ENCODE data around the gene PCDHA13. TPM values are rescaled to one million over a fixed set of nuclear protein-coding genes. Genes with fewer than 3 reads are reported as not detected.

Gene PCDHA13
- total RNA-seq, 4 donors from 2014 or later, result 0.38 to 0.47 TPM; not detected in 2

- H3K9me3 ChIP-seq, result peaks cover 33% of the 10 kb centered on the region
- no peaks in the 10 kb centered on the region for H3K36me3 ChIP-seq
- no peak for DNase-seq (ENCODE audit: low spot score in 2 of 2)
- no peak for TF ChIP-seq POLR2A (IDR thresholded peaks at IDR 0.05)
- TF ChIP-seq POLR2AphosphoS5 (IDR thresholded peaks at IDR 0.05), result no peak
- no peak for TF ChIP-seq CTCF (IDR thresholded peaks at IDR 0.05)
- no peak for TF ChIP-seq EP300 (IDR thresholded peaks at IDR 0.05)
- no peaks in the 10 kb centered on the region for H3K4me1 ChIP-seq
- no peak overlapping the region for H3K27ac ChIP-seq
- no peak overlapping the region for H3K4me3 ChIP-seq
- H3K27me3 ChIP-seq, result peaks cover 14% of the 10 kb centered on the region
- 65% methylated on average over 2 of the region's 22 CpGs for WGBS
Measured at GRCh38 chr5:140857987-140858240, 24.0 kb upstream of the PCDHA13 start.

GRCh38 chr5:140862441-140863295 lies 19.3 kb upstream of the PCDHA13 start:
- Histone ChIP-seq H3K27me3 (peaks cover 6% of the 10 kb centered on the region), H3K36me3 (no peaks in the 10 kb centered on the region), H3K4me1 (no peaks in the 10 kb centered on the region), H3K27ac (no peak overlapping the region), H3K9me3 (peaks cover 25% of the 10 kb centered on the region), H3K4me3 (no peak overlapping the region)
- DNase-seq (ENCODE audit: low spot score in 2 of 2), result no peak
- 45% methylated on average over 29 of the region's 76 CpGs for WGBS
- TF ChIP-seq EP300 (IDR thresholded peaks at IDR 0.05), result no peak
- no peak for TF ChIP-seq CTCF (IDR thresholded peaks at IDR 0.05)
- TF ChIP-seq POLR2AphosphoS5 (IDR thresholded peaks at IDR 0.05), result no peak

- Histone ChIP-seq H3K9me3 (peaks cover 19% of the 10 kb centered on the region), H3K36me3 (no peaks in the 10 kb centered on the region), H3K27ac (no peak within 1 kb of the TSS), H3K4me3 (no peak within 1 kb of the TSS), H3K27me3 (no peaks in the 10 kb centered on the region), H3K4me1 (no peaks in the 10 kb centered on the region)
- TF ChIP-seq POLR2A (IDR thresholded peaks at IDR 0.05) (no peak), EP300 (IDR thresholded peaks at IDR 0.05) (no peak), CTCF (IDR thresholded peaks at IDR 0.05) (no peak), POLR2AphosphoS5 (IDR thresholded peaks at IDR 0.05) (no peak)
- no peak for DNase-seq (ENCODE audit: low spot score in 2 of 2)
- 23% methylated on average over 36 of the region's 41 CpGs for WGBS
Measured at GRCh38 chr5:140868721-140869554, 13.0 kb upstream of the PCDHA13 start, which contains the start of gene PCDHA11. Gene PCDHA11, plus strand, starts transcription at chr5:140868957. Its CDS starts 147 bp downstream, at chr5:140869104.

GRCh38 chr5:140869555-140869886 lies 12.4 kb upstream of the PCDHA13 start:
- Histone ChIP-seq H3K9me3 (peaks cover 19% of the 10 kb centered on the region), H3K27ac (no peak overlapping the region), H3K4me1 (no peaks in the 10 kb centered on the region), H3K4me3 (no peak overlapping the region), H3K27me3 (no peaks in the 10 kb centered on the region), H3K36me3 (no peaks in the 10 kb centered on the region)
- no peak for TF ChIP-seq POLR2AphosphoS5 (IDR thresholded peaks at IDR 0.05)
- TF ChIP-seq EP300 (IDR thresholded peaks at IDR 0.05), result no peak
- no peak for TF ChIP-seq POLR2A (IDR thresholded peaks at IDR 0.05)
- no peak for TF ChIP-seq CTCF (IDR thresholded peaks at IDR 0.05)
- DNase-seq (ENCODE audit: low spot score in 2 of 2), result no peak
- WGBS, result 61% methylated on average over 5 of the region's 5 CpGs

All from suprapubic skin (tissue), 4 donors.